ENCODE data around the gene NKD1. TPM values are rescaled to one million over a fixed set of nuclear protein-coding genes. Genes with fewer than 3 reads are reported as not detected.

Gene NKD1
- total RNA-seq, 3 donors from 2014 or later: 1.3 to 5.0 (median 4.6) TPM

- no peak overlapping the region for H3K27ac ChIP-seq
- TF ChIP-seq POLR2AphosphoS5 (IDR thresholded peaks at IDR 0.05) (no peak), POLR2A (IDR thresholded peaks at IDR 0.05) (no peak)
- TF ChIP-seq, protein P1, sequence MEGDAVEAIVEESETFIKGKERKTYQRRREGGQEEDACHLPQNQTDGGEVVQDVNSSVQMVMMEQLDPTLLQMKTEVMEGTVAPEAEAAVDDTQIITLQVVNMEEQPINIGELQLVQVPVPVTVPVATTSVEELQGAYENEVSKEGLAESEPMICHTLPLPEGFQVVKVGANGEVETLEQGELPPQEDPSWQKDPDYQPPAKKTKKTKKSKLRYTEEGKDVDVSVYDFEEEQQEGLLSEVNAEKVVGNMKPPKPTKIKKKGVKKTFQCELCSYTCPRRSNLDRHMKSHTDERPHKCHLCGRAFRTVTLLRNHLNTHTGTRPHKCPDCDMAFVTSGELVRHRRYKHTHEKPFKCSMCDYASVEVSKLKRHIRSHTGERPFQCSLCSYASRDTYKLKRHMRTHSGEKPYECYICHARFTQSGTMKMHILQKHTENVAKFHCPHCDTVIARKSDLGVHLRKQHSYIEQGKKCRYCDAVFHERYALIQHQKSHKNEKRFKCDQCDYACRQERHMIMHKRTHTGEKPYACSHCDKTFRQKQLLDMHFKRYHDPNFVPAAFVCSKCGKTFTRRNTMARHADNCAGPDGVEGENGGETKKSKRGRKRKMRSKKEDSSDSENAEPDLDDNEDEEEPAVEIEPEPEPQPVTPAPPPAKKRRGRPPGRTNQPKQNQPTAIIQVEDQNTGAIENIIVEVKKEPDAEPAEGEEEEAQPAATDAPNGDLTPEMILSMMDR (IDR thresholded peaks at IDR 0.05): no peak
- no peak for DNase-seq (ENCODE audit: low spot score in 2 of 2)
- no peaks in the 10 kb centered on the region for H3K27me3 ChIP-seq
- H3K9me3 ChIP-seq: no peaks in the 10 kb centered on the region
- intact Hi-C loops (cut with DNase I; ENCODE audit: low total_unique reads): no loop called here
- H3K4me1 ChIP-seq: no peaks in the 10 kb centered on the region
- H3K36me3 ChIP-seq: no peaks in the 10 kb centered on the region
- no peak overlapping the region for H3K4me3 ChIP-seq
Observed at GRCh38 chr16:50609471-50609870, 61.3 kb downstream of the NKD1 start.

- no peaks in the 10 kb centered on the region for H3K4me1 ChIP-seq
- H3K9me3 ChIP-seq: no peaks in the 10 kb centered on the region
- H3K27ac ChIP-seq: no peak overlapping the region
- intact Hi-C loops (cut with DNase I; ENCODE audit: low total_unique reads): no loop called here
- H3K27me3 ChIP-seq: no peaks in the 10 kb centered on the region
- H3K4me3 ChIP-seq: no peak overlapping the region
- TF ChIP-seq POLR2A (IDR thresholded peaks at IDR 0.05) (no peak), POLR2AphosphoS5 (IDR thresholded peaks at IDR 0.05) (no peak)
- TF ChIP-seq, protein P1 (IDR thresholded peaks at IDR 0.05): no peak
- H3K36me3 ChIP-seq: no peaks in the 10 kb centered on the region
- DNase-seq (ENCODE audit: low spot score in 2 of 2): no peak
Observed at GRCh38 chr16:50610331-50611262, 62.4 kb downstream of the NKD1 start.

GRCh38 chr16:50611332-50611934 is 63.2 kb downstream of the NKD1 start:
- Histone ChIP-seq H3K4me1 (no peaks in the 10 kb centered on the region), H3K36me3 (no peaks in the 10 kb centered on the region), H3K4me3 (no peak overlapping the region), H3K27me3 (no peaks in the 10 kb centered on the region), H3K9me3 (no peaks in the 10 kb centered on the region), H3K27ac (no peak overlapping the region)
- intact Hi-C loops (cut with DNase I; ENCODE audit: low total_unique reads): no loop called here
- TF ChIP-seq POLR2A (IDR thresholded peaks at IDR 0.05): no peak
- TF ChIP-seq, protein P1 (IDR thresholded peaks at IDR 0.05): no peak
- TF ChIP-seq POLR2AphosphoS5 (IDR thresholded peaks at IDR 0.05): no peak
- DNase-seq (ENCODE audit: low spot score in 2 of 2): no peak

DNA sequence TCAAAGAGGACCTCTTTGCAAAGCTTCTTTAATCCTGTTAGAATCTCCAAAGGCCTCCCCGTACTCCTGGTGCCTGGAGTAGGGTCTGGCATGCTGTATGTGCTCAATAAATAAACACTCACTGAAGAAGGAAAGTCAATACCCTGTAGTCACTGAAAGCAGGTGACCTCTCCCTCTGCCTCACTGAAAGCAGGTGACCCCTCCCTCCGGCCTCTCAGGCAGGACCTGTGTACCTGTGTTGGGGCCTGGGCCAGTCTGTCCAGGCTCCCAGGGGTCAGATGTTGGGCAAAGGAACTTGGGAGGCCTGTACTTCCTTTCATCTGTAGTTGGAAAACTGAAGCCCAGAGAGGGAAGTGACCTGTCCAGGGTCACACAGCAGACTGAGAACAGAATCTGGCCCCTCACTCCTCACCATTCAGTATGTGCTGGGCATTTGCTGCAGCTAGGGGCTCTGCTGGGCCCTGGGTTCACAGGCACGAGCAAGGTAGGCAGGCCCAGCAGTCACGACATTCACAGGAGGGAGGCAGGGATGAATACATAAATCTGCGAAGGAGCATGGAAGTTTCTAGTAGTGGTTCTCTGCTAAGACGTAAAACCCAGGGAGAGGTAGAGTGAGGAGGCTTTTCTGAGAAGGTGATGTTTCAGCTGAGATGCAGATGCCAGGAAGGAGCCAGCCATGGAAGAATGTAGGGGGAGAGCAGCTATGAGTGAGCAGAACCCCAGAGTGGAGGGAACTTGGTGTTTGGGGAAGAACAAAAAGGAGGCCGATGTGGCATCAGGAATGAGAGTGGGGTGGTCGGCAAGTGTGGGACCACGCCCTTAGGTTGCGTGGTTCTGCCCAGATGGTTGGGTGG is 64.0 kb downstream of the NKD1 start:
- Histone ChIP-seq H3K4me1 (no peaks in the 10 kb centered on the region), H3K36me3 (no peaks in the 10 kb centered on the region), H3K4me3 (no peak overlapping the region), H3K27ac (no peak overlapping the region), H3K9me3 (no peaks in the 10 kb centered on the region), H3K27me3 (no peaks in the 10 kb centered on the region)
- TF ChIP-seq, protein P1 (IDR thresholded peaks at IDR 0.05): no peak
- TF ChIP-seq POLR2AphosphoS5 (IDR thresholded peaks at IDR 0.05): no peak
- TF ChIP-seq POLR2A (IDR thresholded peaks at IDR 0.05): no peak
- intact Hi-C loops (cut with DNase I; ENCODE audit: low total_unique reads): no loop called here
- DNase-seq (ENCODE audit: low spot score in 2 of 2): no peak

Measured in breast epithelium (tissue), 4 donors.